HL-60 (cell line): ENCODE data around the gene CEPT1.

Experiments
- GABPA ChIP-seq: IDR thresholded peaks from 2 replicates; pipeline ENCODE4 v1.6.1; 2012; ENCODE audit warnings: low read depth
- POLR2AphosphoS5 ChIP-seq: IDR thresholded peaks from 2 replicates; pipeline ENCODE4 v1.6.1; 2012; ENCODE audit warnings: low read depth
- SPI1 ChIP-seq: IDR thresholded peaks from 2 replicates; pipeline ENCODE4 v1.6.1; 2012; ENCODE audit warnings: low read depth, mild to moderate bottlenecking, borderline replicate concordance
- TF ChIP-seq, protein P1 (sequence below): IDR thresholded peaks from one replicate; pipeline ENCODE4 v1.5.1; 2011; ENCODE audit warnings: low read length, control low read depth, inconsistent platforms; ENCODE audit not compliant: insufficient read depth
- TF ChIP-seq, protein P2 (sequence below): IDR thresholded peaks from 2 replicates; pipeline ENCODE4 v1.6.1; 2012; ENCODE audit warnings: low read depth; ENCODE audit not compliant: insufficient replicate concordance

DNA sequence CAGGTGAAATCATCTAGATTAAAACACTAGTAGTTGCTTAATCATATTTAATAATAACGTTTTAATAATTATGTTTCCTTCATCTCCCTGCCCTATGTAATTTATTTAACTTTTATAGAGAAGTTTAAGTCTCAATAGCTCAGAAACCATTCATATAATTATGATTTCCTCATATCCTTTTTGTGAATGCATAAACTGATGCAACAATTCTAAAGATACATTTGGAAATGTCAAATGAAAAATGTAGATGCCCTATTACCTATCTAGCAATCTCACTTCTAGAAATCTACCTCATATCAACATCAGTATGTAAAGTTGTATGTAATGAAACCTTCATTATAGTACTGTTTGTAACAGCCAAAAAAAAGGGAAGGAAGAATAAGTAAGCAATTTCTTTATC, 10.6 kb upstream of the CEPT1 start:
- TF ChIP-seq, protein P1, sequence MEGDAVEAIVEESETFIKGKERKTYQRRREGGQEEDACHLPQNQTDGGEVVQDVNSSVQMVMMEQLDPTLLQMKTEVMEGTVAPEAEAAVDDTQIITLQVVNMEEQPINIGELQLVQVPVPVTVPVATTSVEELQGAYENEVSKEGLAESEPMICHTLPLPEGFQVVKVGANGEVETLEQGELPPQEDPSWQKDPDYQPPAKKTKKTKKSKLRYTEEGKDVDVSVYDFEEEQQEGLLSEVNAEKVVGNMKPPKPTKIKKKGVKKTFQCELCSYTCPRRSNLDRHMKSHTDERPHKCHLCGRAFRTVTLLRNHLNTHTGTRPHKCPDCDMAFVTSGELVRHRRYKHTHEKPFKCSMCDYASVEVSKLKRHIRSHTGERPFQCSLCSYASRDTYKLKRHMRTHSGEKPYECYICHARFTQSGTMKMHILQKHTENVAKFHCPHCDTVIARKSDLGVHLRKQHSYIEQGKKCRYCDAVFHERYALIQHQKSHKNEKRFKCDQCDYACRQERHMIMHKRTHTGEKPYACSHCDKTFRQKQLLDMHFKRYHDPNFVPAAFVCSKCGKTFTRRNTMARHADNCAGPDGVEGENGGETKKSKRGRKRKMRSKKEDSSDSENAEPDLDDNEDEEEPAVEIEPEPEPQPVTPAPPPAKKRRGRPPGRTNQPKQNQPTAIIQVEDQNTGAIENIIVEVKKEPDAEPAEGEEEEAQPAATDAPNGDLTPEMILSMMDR: no peak
- TF ChIP-seq POLR2AphosphoS5 (no peak), GABPA (no peak), SPI1 (no peak)
- TF ChIP-seq, protein P2, sequence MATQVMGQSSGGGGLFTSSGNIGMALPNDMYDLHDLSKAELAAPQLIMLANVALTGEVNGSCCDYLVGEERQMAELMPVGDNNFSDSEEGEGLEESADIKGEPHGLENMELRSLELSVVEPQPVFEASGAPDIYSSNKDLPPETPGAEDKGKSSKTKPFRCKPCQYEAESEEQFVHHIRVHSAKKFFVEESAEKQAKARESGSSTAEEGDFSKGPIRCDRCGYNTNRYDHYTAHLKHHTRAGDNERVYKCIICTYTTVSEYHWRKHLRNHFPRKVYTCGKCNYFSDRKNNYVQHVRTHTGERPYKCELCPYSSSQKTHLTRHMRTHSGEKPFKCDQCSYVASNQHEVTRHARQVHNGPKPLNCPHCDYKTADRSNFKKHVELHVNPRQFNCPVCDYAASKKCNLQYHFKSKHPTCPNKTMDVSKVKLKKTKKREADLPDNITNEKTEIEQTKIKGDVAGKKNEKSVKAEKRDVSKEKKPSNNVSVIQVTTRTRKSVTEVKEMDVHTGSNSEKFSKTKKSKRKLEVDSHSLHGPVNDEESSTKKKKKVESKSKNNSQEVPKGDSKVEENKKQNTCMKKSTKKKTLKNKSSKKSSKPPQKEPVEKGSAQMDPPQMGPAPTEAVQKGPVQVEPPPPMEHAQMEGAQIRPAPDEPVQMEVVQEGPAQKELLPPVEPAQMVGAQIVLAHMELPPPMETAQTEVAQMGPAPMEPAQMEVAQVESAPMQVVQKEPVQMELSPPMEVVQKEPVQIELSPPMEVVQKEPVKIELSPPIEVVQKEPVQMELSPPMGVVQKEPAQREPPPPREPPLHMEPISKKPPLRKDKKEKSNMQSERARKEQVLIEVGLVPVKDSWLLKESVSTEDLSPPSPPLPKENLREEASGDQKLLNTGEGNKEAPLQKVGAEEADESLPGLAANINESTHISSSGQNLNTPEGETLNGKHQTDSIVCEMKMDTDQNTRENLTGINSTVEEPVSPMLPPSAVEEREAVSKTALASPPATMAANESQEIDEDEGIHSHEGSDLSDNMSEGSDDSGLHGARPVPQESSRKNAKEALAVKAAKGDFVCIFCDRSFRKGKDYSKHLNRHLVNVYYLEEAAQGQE: no peak
